ENCODE data around the gene CFTR. TPM values are rescaled to one million over a fixed set of nuclear protein-coding genes. Genes with fewer than 3 reads are reported as not detected.
"Not testable (repeated sequence)": the region's sequence is repeated elsewhere in the genome, so short reads cannot be mapped to it uniquely, and the experiment has no call there.

The CFTR gene
- total and polyA plus RNA-seq, 4 donors = 0.10 to 3.1 (median 0.30) TPM

DNA sequence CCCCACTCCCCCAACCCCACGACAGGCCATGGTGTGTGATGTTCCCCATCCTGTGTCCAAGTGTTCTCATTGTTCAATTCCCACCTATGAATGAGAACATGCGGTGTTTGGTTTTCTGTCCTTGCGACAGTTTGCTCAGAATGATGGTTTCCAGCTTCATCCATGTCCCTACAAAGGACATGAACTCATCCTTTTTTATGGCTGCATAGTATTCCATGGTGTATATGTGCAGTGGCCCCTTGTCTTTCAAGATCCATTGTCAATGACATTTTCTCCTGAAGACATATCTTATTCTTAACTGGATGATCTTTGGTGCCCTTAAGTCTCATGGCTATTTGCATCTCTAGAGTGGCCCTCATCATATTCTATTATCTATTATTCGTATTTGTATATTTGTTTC, 19.0 kb upstream of the CFTR start:
- H3K27me3 ChIP-seq (ENCODE audit: control insufficient read depth in 1 of 2, insufficient read depth in 2 of 2, low read length in 1 of 2); H3K4me3 ChIP-seq (ENCODE audit: low read length in 2 of 2): not testable (repeated sequence)
- WGBS, 2 donors = 93 to 96% methylated on average over 3 to 4 of the region's 4 CpGs

DNA sequence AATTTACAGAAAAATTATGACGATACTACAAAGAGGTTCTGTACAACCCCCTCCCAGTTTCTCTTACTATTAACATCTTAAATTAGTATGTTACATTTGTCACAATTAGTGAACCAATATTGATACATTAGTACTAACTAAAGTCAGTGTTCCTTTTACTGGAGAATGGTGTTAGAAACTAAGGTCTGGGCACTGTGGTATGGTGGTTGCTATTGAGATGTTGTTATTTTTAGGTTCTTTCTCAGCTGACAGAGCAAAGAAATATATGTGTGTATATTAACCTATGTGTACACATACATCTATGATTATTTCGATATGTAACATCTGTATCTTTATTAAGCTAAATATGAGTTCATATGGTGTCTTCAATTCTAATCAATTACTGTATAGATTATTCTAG, 11.7 kb upstream of the CFTR start:
- ATAC-seq (ENCODE audit: low FRiP score) (no peak), DNase-seq (no peak)
- no peaks in the 10 kb centered on the region for H3K4me1 ChIP-seq (ENCODE audit: control insufficient read depth in 1 of 2, insufficient read depth in 2 of 2, low read length in 2 of 2)
- H3K27me3 ChIP-seq (ENCODE audit: control insufficient read depth in 1 of 2, insufficient read depth in 2 of 2, low read length in 1 of 2) = no peaks in the 10 kb centered on the region
- no peaks in the 10 kb centered on the region for H3K36me3 ChIP-seq (ENCODE audit: control insufficient read depth in 1 of 2, insufficient read depth in 2 of 2, low read length in 1 of 2)
- H3K27ac ChIP-seq (ENCODE audit: low read depth in 1 of 2, low read length in 2 of 2) = no peak overlapping the region
- H3K4me3 ChIP-seq (ENCODE audit: low read length in 2 of 2) = no peak overlapping the region
- WGBS, 2 donors = 83 to 85% methylated on average over 2 of the region's 2 CpGs
- intact Hi-C loops (cut with DNase I) = no loop called here
- H3K9me3 ChIP-seq (ENCODE audit: control insufficient read depth, low read length) = no peaks in the 10 kb centered on the region

More for the DNA sequence above, 19.0 kb upstream of the CFTR start:
- H3K27ac ChIP-seq (ENCODE audit: low read depth in 1 of 2, low read length in 2 of 2); DNase-seq; H3K36me3 ChIP-seq (ENCODE audit: control insufficient read depth in 1 of 2, insufficient read depth in 2 of 2, low read length in 1 of 2); H3K4me1 ChIP-seq (ENCODE audit: control insufficient read depth in 1 of 2, insufficient read depth in 2 of 2, low read length in 2 of 2); ATAC-seq (ENCODE audit: low FRiP score); intact Hi-C loops (cut with DNase I); H3K9me3 ChIP-seq (ENCODE audit: control insufficient read depth, low read length): not testable (repeated sequence)

DNA sequence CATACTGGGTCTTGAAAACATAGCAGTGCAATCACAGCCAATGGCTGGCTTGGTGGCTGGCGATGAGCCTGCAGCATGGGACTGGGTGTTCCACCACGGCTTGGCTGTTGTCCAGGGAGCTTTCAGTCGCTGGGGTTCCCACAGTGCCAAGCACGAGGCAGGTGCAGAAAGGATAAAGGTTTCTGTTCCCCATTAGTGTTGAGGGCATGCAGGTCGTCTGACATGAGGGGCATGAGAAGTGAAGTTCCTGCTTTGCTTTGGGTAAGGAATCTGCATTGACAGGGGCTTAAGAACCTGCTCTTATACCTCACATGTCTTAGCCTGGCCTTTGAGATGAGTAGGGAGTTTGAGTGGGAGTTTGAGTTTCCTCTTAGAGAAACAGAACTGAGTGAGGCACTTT, 9.0 kb upstream of the CFTR start:
- DNase-seq (no peak), ATAC-seq (ENCODE audit: low FRiP score) (no peak)
- Histone ChIP-seq H3K4me1 (ENCODE audit: control insufficient read depth in 1 of 2, insufficient read depth in 2 of 2, low read length in 2 of 2) (no peaks in the 10 kb centered on the region), H3K4me3 (ENCODE audit: low read length in 2 of 2) (no peak overlapping the region), H3K27me3 (ENCODE audit: control insufficient read depth in 1 of 2, insufficient read depth in 2 of 2, low read length in 1 of 2) (no peaks in the 10 kb centered on the region), H3K9me3 (ENCODE audit: control insufficient read depth, low read length) (no peaks in the 10 kb centered on the region), H3K27ac (ENCODE audit: low read depth in 1 of 2, low read length in 2 of 2) (no peak overlapping the region), H3K36me3 (ENCODE audit: control insufficient read depth in 1 of 2, insufficient read depth in 2 of 2, low read length in 1 of 2) (no peaks in the 10 kb centered on the region)
- 53 to 60% methylated on average over 5 of the region's 5 CpGs for WGBS, 2 donors
- intact Hi-C loops (cut with DNase I) = no loop called here

DNA sequence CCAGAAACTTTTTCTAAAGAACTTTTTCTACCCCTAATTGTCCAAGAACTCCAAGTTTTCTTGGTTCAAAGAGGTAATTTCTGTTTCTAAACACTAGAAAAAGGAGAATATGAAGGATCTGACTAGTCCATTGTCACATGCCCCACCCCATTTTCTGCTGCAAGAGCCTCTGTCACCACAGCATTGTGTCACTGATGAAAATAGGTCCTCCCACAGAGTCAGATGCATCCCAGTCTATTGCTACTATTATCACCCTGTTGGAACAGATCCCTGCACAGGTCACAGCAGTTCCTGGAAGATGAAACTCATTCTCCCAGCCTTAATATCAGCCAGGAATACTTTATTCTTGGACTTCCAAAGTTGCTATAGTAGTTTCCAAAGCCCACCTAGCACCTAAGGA, 7.5 kb upstream of the CFTR start:
- Histone ChIP-seq H3K27ac (ENCODE audit: low read depth in 1 of 2, low read length in 2 of 2) (no peak overlapping the region), H3K36me3 (ENCODE audit: control insufficient read depth in 1 of 2, insufficient read depth in 2 of 2, low read length in 1 of 2) (no peaks in the 10 kb centered on the region), H3K27me3 (ENCODE audit: control insufficient read depth in 1 of 2, insufficient read depth in 2 of 2, low read length in 1 of 2) (no peaks in the 10 kb centered on the region), H3K4me3 (ENCODE audit: low read length in 2 of 2) (no peak overlapping the region), H3K4me1 (ENCODE audit: control insufficient read depth in 1 of 2, insufficient read depth in 2 of 2, low read length in 2 of 2) (no peaks in the 10 kb centered on the region), H3K9me3 (ENCODE audit: control insufficient read depth, low read length) (no peaks in the 10 kb centered on the region)
- ATAC-seq (ENCODE audit: low FRiP score) (no peak), DNase-seq (no peak)
- intact Hi-C loops (cut with DNase I) = no loop called here

DNA sequence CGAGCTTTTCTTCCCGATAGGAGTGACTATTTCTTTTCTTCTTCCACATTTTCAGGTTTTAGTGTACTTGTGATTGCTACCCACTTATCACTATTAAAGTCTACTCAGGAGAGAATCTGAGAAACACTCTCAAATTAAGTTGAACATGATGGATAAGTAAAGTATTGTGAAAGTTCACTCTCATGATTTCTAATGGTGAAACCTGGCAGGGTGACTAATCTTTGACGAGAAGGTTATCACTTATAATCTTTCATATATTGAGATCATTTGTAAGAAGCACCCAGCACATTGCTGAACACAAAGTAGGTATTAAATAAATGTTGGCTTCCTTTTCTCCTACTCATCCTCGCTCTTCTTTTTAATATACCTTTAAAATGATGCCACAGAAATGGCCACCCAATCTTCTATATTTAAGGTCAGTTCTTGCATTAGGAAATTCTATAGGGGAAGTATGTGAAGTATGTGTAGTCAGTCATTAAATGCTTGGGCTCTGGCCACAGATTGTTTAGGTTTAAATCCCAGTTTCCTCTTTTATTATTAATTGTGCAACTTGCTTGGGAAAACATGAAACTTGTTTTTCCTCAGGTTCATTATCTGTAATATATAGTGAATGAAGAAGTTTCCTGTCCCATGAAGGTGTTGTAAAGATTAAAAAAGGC, 3.1 kb upstream of the CFTR start:
- intact Hi-C loops (cut with DNase I) = no loop called here
- ATAC-seq (ENCODE audit: low FRiP score) = no peak
- Histone ChIP-seq H3K27ac (ENCODE audit: low read depth in 1 of 2, low read length in 2 of 2) (no peak overlapping the region), H3K27me3 (ENCODE audit: control insufficient read depth in 1 of 2, insufficient read depth in 2 of 2, low read length in 1 of 2) (no peaks in the 10 kb centered on the region), H3K36me3 (ENCODE audit: control insufficient read depth in 1 of 2, insufficient read depth in 2 of 2, low read length in 1 of 2) (no peaks in the 10 kb centered on the region), H3K4me1 (ENCODE audit: control insufficient read depth in 1 of 2, insufficient read depth in 2 of 2, low read length in 2 of 2) (no peaks in the 10 kb centered on the region), H3K9me3 (ENCODE audit: control insufficient read depth, low read length) (no peaks in the 10 kb centered on the region), H3K4me3 (ENCODE audit: low read length in 2 of 2) (no peak overlapping the region)
- DNase-seq = no peak
- 88 to 91% methylated on average over 4 of the region's 4 CpGs for WGBS, 2 donors

DNA sequence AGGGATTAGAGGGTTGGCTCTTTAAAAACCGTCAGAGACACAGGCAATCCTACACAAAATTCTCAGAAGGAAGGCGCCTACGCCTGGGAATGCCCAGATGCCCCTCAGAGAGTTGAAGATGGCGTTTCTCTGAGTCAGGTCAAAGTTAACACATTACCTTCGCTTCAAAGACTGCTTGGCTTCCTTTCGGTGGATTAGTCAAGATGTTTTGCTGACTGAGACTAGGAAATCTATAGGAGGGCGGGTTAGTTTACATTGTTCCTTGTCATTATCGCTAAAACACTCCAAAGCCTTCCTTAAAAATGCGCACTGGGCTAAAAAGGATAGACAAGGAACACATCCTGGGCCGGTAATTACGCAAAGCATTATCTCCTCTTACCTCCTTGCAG, 995 bp upstream of the CFTR start:
- Histone ChIP-seq H3K4me3 (ENCODE audit: low read length in 2 of 2) (peak overlapping the region in 1 of 2 donors; percentile 36), H3K9me3 (ENCODE audit: control insufficient read depth, low read length) (no peaks in the 10 kb centered on the region), H3K27me3 (ENCODE audit: control insufficient read depth in 1 of 2, insufficient read depth in 2 of 2, low read length in 1 of 2) (no peaks in the 10 kb centered on the region), H3K4me1 (ENCODE audit: control insufficient read depth in 1 of 2, insufficient read depth in 2 of 2, low read length in 2 of 2) (no peaks in the 10 kb centered on the region), H3K27ac (ENCODE audit: low read depth in 1 of 2, low read length in 2 of 2) (no peak overlapping the region), H3K36me3 (ENCODE audit: control insufficient read depth in 1 of 2, insufficient read depth in 2 of 2, low read length in 1 of 2) (no peaks in the 10 kb centered on the region)
- intact Hi-C loops (cut with DNase I) = no loop called here
- no peak for ATAC-seq (ENCODE audit: low FRiP score)
- WGBS, 2 donors = 27 to 40% methylated on average over 11 of the region's 11 CpGs
- no peak for DNase-seq

DNA sequence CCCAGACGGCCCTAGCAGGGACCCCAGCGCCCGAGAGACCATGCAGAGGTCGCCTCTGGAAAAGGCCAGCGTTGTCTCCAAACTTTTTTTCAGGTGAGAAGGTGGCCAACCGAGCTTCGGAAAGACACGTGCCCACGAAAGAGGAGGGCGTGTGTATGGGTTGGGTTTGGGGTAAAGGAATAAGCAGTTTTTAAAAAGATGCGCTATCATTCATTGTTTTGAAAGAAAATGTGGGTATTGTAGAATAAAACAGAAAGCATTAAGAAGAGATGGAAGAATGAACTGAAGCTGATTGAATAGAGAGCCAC, 184 bp downstream of the CFTR start:
- H3K4me1 ChIP-seq (ENCODE audit: control insufficient read depth in 1 of 2, insufficient read depth in 2 of 2, low read length in 2 of 2) = no peaks in the 10 kb centered on the region
- DNase-seq = no peak
- no peaks in the 10 kb centered on the region for H3K36me3 ChIP-seq (ENCODE audit: control insufficient read depth in 1 of 2, insufficient read depth in 2 of 2, low read length in 1 of 2)
- H3K9me3 ChIP-seq (ENCODE audit: control insufficient read depth, low read length) = no peaks in the 10 kb centered on the region
- whole genome bisulfite sequencing, 2 donors = 4% methylated on average over 11 of the region's 11 CpGs
- no peak for ATAC-seq (ENCODE audit: low FRiP score)
- intact Hi-C loops (cut with DNase I) = no loop called here
- peak overlapping the region in 1 of 2 donors; percentile 36 for H3K4me3 ChIP-seq (ENCODE audit: low read length in 2 of 2)
- no peaks in the 10 kb centered on the region for H3K27me3 ChIP-seq (ENCODE audit: control insufficient read depth in 1 of 2, insufficient read depth in 2 of 2, low read length in 1 of 2)
- H3K27ac ChIP-seq (ENCODE audit: low read depth in 1 of 2, low read length in 2 of 2) = no peak overlapping the region

DNA sequence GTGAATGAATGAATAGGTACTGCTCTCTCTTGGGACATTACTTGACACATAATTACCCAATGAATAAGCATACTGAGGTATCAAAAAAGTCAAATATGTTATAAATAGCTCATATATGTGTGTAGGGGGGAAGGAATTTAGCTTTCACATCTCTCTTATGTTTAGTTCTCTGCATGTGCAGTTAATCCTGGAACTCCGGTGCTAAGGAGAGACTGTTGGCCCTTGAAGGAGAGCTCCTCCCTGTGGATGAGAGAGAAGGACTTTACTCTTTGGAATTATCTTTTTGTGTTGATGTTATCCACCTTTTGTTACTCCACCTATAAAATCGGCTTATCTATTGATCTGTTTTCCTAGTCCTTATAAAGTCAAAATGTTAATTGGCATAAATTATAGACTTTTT, 1.2 kb downstream of the CFTR start:
- ATAC-seq (ENCODE audit: low FRiP score) = no peak
- H3K27ac ChIP-seq (ENCODE audit: low read depth in 1 of 2, low read length in 2 of 2) = no peak overlapping the region

DNA sequence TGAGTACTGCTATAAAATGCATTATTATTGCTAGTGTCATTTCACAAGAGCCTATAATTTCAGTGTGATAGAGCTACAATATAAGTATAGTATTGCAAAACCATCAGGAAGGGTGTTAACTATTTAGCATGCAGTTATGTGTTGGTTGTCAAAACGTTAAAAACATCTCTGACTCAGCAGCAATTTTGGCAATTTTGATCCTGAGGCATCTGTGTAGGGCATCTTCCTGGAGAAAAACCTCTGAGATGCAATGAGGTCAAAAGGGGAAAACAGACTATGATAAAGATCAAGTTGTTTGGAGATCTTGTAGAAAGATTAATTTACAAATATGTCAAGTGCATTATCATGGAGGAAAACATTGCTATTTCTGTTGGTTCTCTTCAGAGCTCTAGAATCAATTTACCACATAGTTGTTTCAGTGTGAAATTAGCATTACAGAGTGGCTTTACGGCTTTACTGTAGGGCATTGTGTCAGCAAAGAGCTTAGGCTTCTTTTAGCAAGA, 5.3 kb downstream of the CFTR start:
- Histone ChIP-seq H3K9me3 (ENCODE audit: control insufficient read depth, low read length) (no peaks in the 10 kb centered on the region), H3K4me3 (ENCODE audit: low read length in 2 of 2) (no peak overlapping the region), H3K27ac (ENCODE audit: low read depth in 1 of 2, low read length in 2 of 2) (no peak overlapping the region), H3K27me3 (ENCODE audit: control insufficient read depth in 1 of 2, insufficient read depth in 2 of 2, low read length in 1 of 2) (peaks cover 0 to 5% of the 10 kb centered on the region in 2 donors), H3K36me3 (ENCODE audit: control insufficient read depth in 1 of 2, insufficient read depth in 2 of 2, low read length in 1 of 2) (no peaks in the 10 kb centered on the region), H3K4me1 (ENCODE audit: control insufficient read depth in 1 of 2, insufficient read depth in 2 of 2, low read length in 2 of 2) (no peaks in the 10 kb centered on the region)
- DNase-seq (no peak), ATAC-seq (ENCODE audit: low FRiP score) (no peak)
- intact Hi-C loops (cut with DNase I) = no loop called here
- WGBS, 2 donors = 42 to 49% methylated on average over 2 of the region's 2 CpGs

More for the DNA sequence above, 1.2 kb downstream of the CFTR start:
- no peaks in the 10 kb centered on the region for H3K9me3 ChIP-seq (ENCODE audit: control insufficient read depth, low read length)
- WGBS, 2 donors = 52 to 58% methylated on average over 2 of the region's 2 CpGs
- intact Hi-C loops (cut with DNase I) = no loop called here
- H3K27me3 ChIP-seq (ENCODE audit: control insufficient read depth in 1 of 2, insufficient read depth in 2 of 2, low read length in 1 of 2) = no peaks in the 10 kb centered on the region
- H3K4me1 ChIP-seq (ENCODE audit: control insufficient read depth in 1 of 2, insufficient read depth in 2 of 2, low read length in 2 of 2) = no peaks in the 10 kb centered on the region
- no peak overlapping the region for H3K4me3 ChIP-seq (ENCODE audit: low read length in 2 of 2)
- no peaks in the 10 kb centered on the region for H3K36me3 ChIP-seq (ENCODE audit: control insufficient read depth in 1 of 2, insufficient read depth in 2 of 2, low read length in 1 of 2)
- DNase-seq = no peak
